ENCODE results near the gene AMFR.

Gene AMFR

GRCh38 chr16:56338566-56339318 lies 86.6 kb downstream of the AMFR start:
- DNase-seq (ENCODE audit: low read depth, low spot score), result no peak
- no peak for TF ChIP-seq CTCF (IDR thresholded peaks at IDR 0.05; ENCODE audit: low read depth, low read length)
- H3K4me3 ChIP-seq (ENCODE audit: low read depth, low read length), result no peak overlapping the region
- in situ Hi-C loops (cut with HindIII; ENCODE audit: low sequenced_read_pairs), result no loop called here

GRCh38 chr16:56337858-56338325 lies 87.5 kb downstream of the AMFR start:
- no peak overlapping the region for H3K4me3 ChIP-seq (ENCODE audit: low read depth, low read length)
- in situ Hi-C loops (cut with HindIII; ENCODE audit: low sequenced_read_pairs), result no loop called here
- no peak for DNase-seq (ENCODE audit: low read depth, low spot score)
- no peak for TF ChIP-seq CTCF (IDR thresholded peaks at IDR 0.05; ENCODE audit: low read depth, low read length)

- in situ Hi-C loops (cut with HindIII; ENCODE audit: low sequenced_read_pairs), result no loop called here
- H3K4me3 ChIP-seq (ENCODE audit: low read depth, low read length), result no peak overlapping the region
- DNase-seq (ENCODE audit: low read depth, low spot score), result no peak
- no peak for TF ChIP-seq CTCF (IDR thresholded peaks at IDR 0.05; ENCODE audit: low read depth, low read length)
Measured at GRCh38 chr16:56337131-56337857, 88.1 kb downstream of the AMFR start.

- no peak overlapping the region for H3K4me3 ChIP-seq (ENCODE audit: low read depth, low read length)
- in situ Hi-C loops (cut with HindIII; ENCODE audit: low sequenced_read_pairs), result no loop called here
- TF ChIP-seq CTCF (IDR thresholded peaks at IDR 0.05; ENCODE audit: low read depth, low read length), result no peak
- DNase-seq (ENCODE audit: low read depth, low spot score), result no peak
Measured at GRCh38 chr16:56336711-56337110, 88.6 kb downstream of the AMFR start.

GRCh38 chr16:56336071-56336688 lies 89.2 kb downstream of the AMFR start:
- TF ChIP-seq CTCF (IDR thresholded peaks at IDR 0.05; ENCODE audit: low read depth, low read length), result no peak
- in situ Hi-C loops (cut with HindIII; ENCODE audit: low sequenced_read_pairs), result no loop called here
- DNase-seq (ENCODE audit: low read depth, low spot score), result no peak
- no peak overlapping the region for H3K4me3 ChIP-seq (ENCODE audit: low read depth, low read length)

- H3K4me3 ChIP-seq (ENCODE audit: low read depth, low read length), result no peak overlapping the region
- TF ChIP-seq CTCF (IDR thresholded peaks at IDR 0.05; ENCODE audit: low read depth, low read length), result no peak
- DNase-seq (ENCODE audit: low read depth, low spot score), result no peak
- in situ Hi-C loops (cut with HindIII; ENCODE audit: low sequenced_read_pairs), result no loop called here
Measured at GRCh38 chr16:56334761-56335160, 90.6 kb downstream of the AMFR start.
